DOHH2 (cell line): ENCODE results near the gene RPS14.
A peak's percentile ranks its signal among the peaks of the same experiment; 100 is the strongest.

Source experiments
- H3F3A ChIP-seq: fragments of 200-600 bp; sonication (generic), shearing (Covaris generic); 2 replicates; pipeline ENCODE4 v1.6.0; 2016; ENCODE audit warnings: antibody characterized with exemption, mild to moderate bottlenecking; ENCODE audit not compliant: control insufficient read depth, insufficient read depth
- H3K27ac ChIP-seq: fragments of 200-600 bp; sonication (generic); 2 replicates; pipeline ENCODE4 v1.5.1; 2014; ENCODE audit warnings: low read depth, mild to moderate bottlenecking, low read length, moderate library complexity
- H3K27me3 ChIP-seq: fragments of 200-600 bp; sonication (generic); 2 replicates; pipeline ENCODE4 v1.6.1; 2014; ENCODE audit warnings: mild to moderate bottlenecking, low read length, mixed read lengths; ENCODE audit not compliant: control insufficient read depth
- H3K36me3 ChIP-seq: fragments of 200-600 bp; sonication (generic); 2 replicates; pipeline ENCODE4 v1.6.1; 2014; ENCODE audit warnings: mild to moderate bottlenecking, low read length, moderate library complexity, mixed read lengths; ENCODE audit not compliant: control insufficient read depth
- H3K4me1 ChIP-seq: fragments of 200-600 bp; sonication (generic); 2 replicates; pipeline ENCODE4 v1.6.1; 2014; ENCODE audit warnings: mild to moderate bottlenecking, low read length, mixed read lengths; ENCODE audit not compliant: control insufficient read depth
- H3K4me2 ChIP-seq: fragments of 200-600 bp; sonication (generic); 2 replicates; pipeline ENCODE4 v1.6.0; 2014; ENCODE audit warnings: mild to moderate bottlenecking, low read length, moderate library complexity
- H3K4me3 ChIP-seq: fragments of 200-600 bp; sonication (generic); 2 replicates; pipeline ENCODE4 v1.5.1; 2014; ENCODE audit warnings: mild to moderate bottlenecking, low read length, mixed read lengths
- H3K79me2 ChIP-seq: fragments of 200-600 bp; sonication (generic); 2 replicates; pipeline ENCODE4 v1.6.1; 2014; ENCODE audit warnings: mild to moderate bottlenecking, low read length, mixed read lengths; ENCODE audit not compliant: control insufficient read depth
- H3K9me2 ChIP-seq: fragments of 200-600 bp; sonication (generic); replicated peaks from 2 replicates; pipeline ENCODE4 v1.6.1; 2014; ENCODE audit warnings: mild to moderate bottlenecking, low read length, mixed read lengths; ENCODE audit not compliant: control insufficient read depth
- H3K9me3 ChIP-seq: fragments of 200-600 bp; sonication (generic); 2 replicates; pipeline ENCODE4 v1.6.1; 2014; ENCODE audit warnings: antibody characterized with exemption, low read length, mixed read lengths; ENCODE audit not compliant: control insufficient read depth, insufficient read depth
- H4K20me1 ChIP-seq: fragments of 200-600 bp; sonication (generic); 2 replicates; pipeline ENCODE4 v1.6.0; 2014; ENCODE audit warnings: low read depth, mild to moderate bottlenecking, antibody characterized with exemption, low read length, moderate library complexity; ENCODE audit not compliant: control insufficient read depth, insufficient read depth
- CTCF ChIP-seq: fragments of 200-600 bp; sonication (generic); IDR thresholded peaks from one replicate; pipeline ENCODE4 v1.5.1; 2014; ENCODE audit warnings: antibody characterized with exemption, mild to moderate bottlenecking, low read depth, low read length; ENCODE audit not compliant: poor library complexity, severe bottlenecking
- EZH2phosphoT487 ChIP-seq: fragments of 200-600 bp; sonication (generic); IDR thresholded peaks from 2 replicates; pipeline ENCODE4 v1.6.1; 2017; ENCODE audit warnings: borderline replicate concordance, mild to moderate bottlenecking, antibody characterized with exemption, low read length, moderate library complexity, mixed read lengths

RPS14 gene

GRCh38 chr5:150407096-150407720 is 42.3 kb downstream of the RPS14 start:
- H3F3A ChIP-seq = peaks cover 64% of the 10 kb centered on the region
- peaks cover 27% of the 10 kb centered on the region; the same call in 1 of the 2 replicates for H4K20me1 ChIP-seq
- no peak overlapping the region for H3K4me3 ChIP-seq
- H3K27me3 ChIP-seq = no peaks in the 10 kb centered on the region
- no peak for TF ChIP-seq EZH2phosphoT487
- TF ChIP-seq CTCF = no peak
- peaks cover 61% of the 10 kb centered on the region for H3K79me2 ChIP-seq
- peaks cover 98% of the 10 kb centered on the region for H3K36me3 ChIP-seq
- no peaks in the 10 kb centered on the region for H3K9me3 ChIP-seq
- H3K9me2 ChIP-seq = no peaks in the 10 kb centered on the region
- H3K27ac ChIP-seq = peak overlapping the region; percentile 98; the same call in 1 of the 2 replicates
- peaks cover 50% of the 10 kb centered on the region for H3K4me1 ChIP-seq
- H3K4me2 ChIP-seq = peak overlapping the region; percentile 16; the same call in 1 of the 2 replicates

DNA sequence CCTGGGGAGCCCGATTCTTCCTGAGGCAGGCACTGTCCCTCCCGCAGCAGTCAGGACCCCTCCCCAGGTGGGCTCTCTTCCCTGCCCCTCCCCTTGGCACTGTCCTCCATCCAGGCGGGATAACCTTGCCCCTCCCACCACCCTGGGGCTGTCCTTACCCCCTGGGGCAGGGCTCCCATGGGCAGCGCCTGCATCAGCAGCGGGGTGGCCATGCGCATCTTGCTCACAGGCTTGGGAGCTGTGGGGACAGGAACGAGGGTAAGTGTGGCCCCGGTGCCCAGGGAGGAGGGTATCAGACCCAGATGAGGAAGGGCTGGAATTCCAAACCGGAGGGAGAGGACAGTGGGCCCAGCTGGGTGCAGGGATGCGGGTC is 42.8 kb downstream of the RPS14 start:
- H3K27me3 ChIP-seq = no peaks in the 10 kb centered on the region
- peak overlapping the region; percentile 16; the same call in 1 of the 2 replicates for H3K4me2 ChIP-seq
- H3K4me3 ChIP-seq = no peak overlapping the region
- peaks cover 56% of the 10 kb centered on the region for H3K79me2 ChIP-seq
- H4K20me1 ChIP-seq = peaks cover 27% of the 10 kb centered on the region; the same call in 1 of the 2 replicates
- H3K36me3 ChIP-seq = peaks cover 98% of the 10 kb centered on the region
- H3K27ac ChIP-seq = no peak overlapping the region
- H3K9me2 ChIP-seq = no peaks in the 10 kb centered on the region
- peaks cover 65% of the 10 kb centered on the region for H3F3A ChIP-seq
- no peak for TF ChIP-seq CTCF
- TF ChIP-seq EZH2phosphoT487 = no peak
- no peaks in the 10 kb centered on the region for H3K9me3 ChIP-seq
- peaks cover 50% of the 10 kb centered on the region for H3K4me1 ChIP-seq

GRCh38 chr5:150406103-150406722 is 43.3 kb downstream of the RPS14 start:
- Histone ChIP-seq H4K20me1 (peaks cover 23% of the 10 kb centered on the region; the same call in 1 of the 2 replicates), H3F3A (peaks cover 65% of the 10 kb centered on the region), H3K9me3 (no peaks in the 10 kb centered on the region), H3K27me3 (no peaks in the 10 kb centered on the region), H3K4me3 (no peak overlapping the region), H3K9me2 (no peaks in the 10 kb centered on the region), H3K27ac (0 out of 2 replicates have a peak overlapping the region, but pooled peaks have one; percentile 19), H3K4me1 (peaks cover 50% of the 10 kb centered on the region), H3K36me3 (peaks cover 98% of the 10 kb centered on the region), H3K79me2 (peaks cover 52% of the 10 kb centered on the region), H3K4me2 (peak overlapping the region; percentile 7; the same call in 1 of the 2 replicates)
- TF ChIP-seq CTCF (no peak), EZH2phosphoT487 (no peak)
